Upper lobe of right lung (tissue), 1 donor: ENCODE measurements around the gene AK2. TPM values are rescaled to one million over a fixed set of nuclear protein-coding genes. Genes with fewer than 3 reads are reported as not detected.

Experiments
- ATAC-seq: fragments of 200-7000 bp; cut with Tn5 transposase; one replicate; pipeline ENCODE4 v1.9.1; 2020; ENCODE audit warnings: mild to moderate bottlenecking, moderate library complexity
- DNase-seq: peaks from one replicate; pipeline ENCODE4 v3.0.0-alpha.2; 2020
- H3K27ac ChIP-seq: fragments of 200-600 bp; one replicate; pipeline ENCODE4 v1.8.0; 2022
- H3K27me3 ChIP-seq: fragments of 200-600 bp; one replicate; pipeline ENCODE4 v1.8.0; 2022; ENCODE audit warnings: mild to moderate bottlenecking
- H3K36me3 ChIP-seq: fragments of 200-600 bp; one replicate; pipeline ENCODE4 v1.8.0; 2022
- H3K4me1 ChIP-seq: fragments of 200-600 bp; one replicate; pipeline ENCODE4 v1.8.0; 2022
- H3K4me3 ChIP-seq: fragments of 200-600 bp; one replicate; pipeline ENCODE4 v1.8.0; 2022; ENCODE audit warnings: mild to moderate bottlenecking
- H3K9me3 ChIP-seq: fragments of 200-600 bp; one replicate; pipeline ENCODE4 v1.8.0; 2022
- CTCF ChIP-seq: fragments of 200-600 bp; IDR thresholded peaks from one replicate; pipeline ENCODE4 v1.8.0; 2022; ENCODE audit warnings: antibody characterized with exemption
- intact Hi-C: fragments of 100-400 bp; cut with DNase I; formaldehyde crosslinking; loops from one replicate; pipeline ENCODE4 v1.11.0; 2022
- total RNA-seq: library from RNA; stranded (reverse); fragmentation: NEBNext Ultra II Directional; extraction: Animal tissue kit (Norgen Biotek cat#: 25700); gene quantifications from one replicate; pipeline ENCODE4 v1.2.1, GENCODE V29; 2021
- donor health status: DM: no; HTN: yes; CAD: no; lungs with severe emphysema.

Gene AK2
- total RNA-seq, 1 donor from 2014 or later = 106 TPM

GRCh38 chr1:32971156-32971555 is 65.5 kb downstream of the AK2 start:
- Histone ChIP-seq H3K4me3 (no peak overlapping the region), H3K4me1 (peaks cover 7% of the 10 kb centered on the region), H3K9me3 (no peaks in the 10 kb centered on the region), H3K27ac (no peak overlapping the region), H3K27me3 (no peaks in the 10 kb centered on the region), H3K36me3 (no peaks in the 10 kb centered on the region)
- ATAC-seq (no peak), DNase-seq (no peak)
- no peak for TF ChIP-seq CTCF
- intact Hi-C loops = no loop called here

GRCh38 chr1:32969566-32969965 is 67.1 kb downstream of the AK2 start:
- Histone ChIP-seq H3K9me3 (no peaks in the 10 kb centered on the region), H3K4me3 (no peak overlapping the region), H3K27ac (no peak overlapping the region), H3K4me1 (peaks cover 7% of the 10 kb centered on the region), H3K27me3 (no peaks in the 10 kb centered on the region), H3K36me3 (no peaks in the 10 kb centered on the region)
- no peak for TF ChIP-seq CTCF
- DNase-seq (no peak), ATAC-seq (no peak)
- intact Hi-C loops = no loop called here

- Histone ChIP-seq H3K4me1 (peaks cover 7% of the 10 kb centered on the region), H3K36me3 (no peaks in the 10 kb centered on the region), H3K27me3 (no peaks in the 10 kb centered on the region), H3K4me3 (no peak overlapping the region), H3K27ac (no peak overlapping the region), H3K9me3 (no peaks in the 10 kb centered on the region)
- intact Hi-C loops = no loop called here
- ATAC-seq (no peak), DNase-seq (no peak)
- no peak for TF ChIP-seq CTCF
Measured at GRCh38 chr1:32967888-32968568, 68.7 kb downstream of the AK2 start.

GRCh38 chr1:32966900-32967299 is 69.8 kb downstream of the AK2 start:
- DNase-seq = no peak
- Histone ChIP-seq H3K9me3 (no peaks in the 10 kb centered on the region), H3K36me3 (no peaks in the 10 kb centered on the region), H3K4me3 (no peak overlapping the region), H3K4me1 (peaks cover 8% of the 10 kb centered on the region), H3K27ac (no peak overlapping the region), H3K27me3 (no peaks in the 10 kb centered on the region)
- ATAC-seq = no peak
- no peak for TF ChIP-seq CTCF
- intact Hi-C loops = no loop called here

GRCh38 chr1:32965251-32965747 is 71.4 kb downstream of the AK2 start:
- peaks cover 23% of the 10 kb centered on the region for H3K4me1 ChIP-seq
- H3K4me3 ChIP-seq = peak overlapping the region; percentile 85
- no peak for ATAC-seq
- H3K9me3 ChIP-seq = no peaks in the 10 kb centered on the region
- TF ChIP-seq CTCF = no peak
- DNase-seq = no peak
- peak overlapping the region; percentile 88 for H3K27ac ChIP-seq
- H3K27me3 ChIP-seq = no peaks in the 10 kb centered on the region
- intact Hi-C loops = no loop called here
- H3K36me3 ChIP-seq = no peaks in the 10 kb centered on the region
